ENCODE data around the gene TAOK3. TPM values are rescaled to one million over a fixed set of nuclear protein-coding genes. Genes with fewer than 3 reads are reported as not detected.

The TAOK3 gene
- total RNA-seq, 2 donors from 2014 or later = 39.5 to 50.5 TPM

DNA sequence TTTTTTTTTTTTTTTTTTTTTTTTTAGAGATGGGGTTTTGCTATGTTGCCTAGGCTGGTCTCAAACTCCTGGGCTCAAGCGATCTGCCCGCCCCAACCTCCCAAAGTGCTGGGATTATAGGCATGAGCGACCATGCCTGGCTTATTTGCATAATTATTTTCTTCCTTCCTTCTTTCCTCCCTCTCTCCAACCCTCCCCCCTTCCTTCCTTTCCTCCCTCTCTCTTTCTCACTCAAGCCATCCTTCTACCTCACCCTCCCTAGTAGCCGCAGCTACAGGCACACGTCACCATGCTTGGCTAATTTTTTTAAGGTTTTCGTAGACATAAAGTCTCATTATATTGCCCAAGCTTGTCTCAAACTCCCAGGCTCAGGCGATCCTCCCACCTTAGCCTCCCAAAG lies 152.9 kb downstream of the TAOK3 start:
- TF ChIP-seq, protein P1, sequence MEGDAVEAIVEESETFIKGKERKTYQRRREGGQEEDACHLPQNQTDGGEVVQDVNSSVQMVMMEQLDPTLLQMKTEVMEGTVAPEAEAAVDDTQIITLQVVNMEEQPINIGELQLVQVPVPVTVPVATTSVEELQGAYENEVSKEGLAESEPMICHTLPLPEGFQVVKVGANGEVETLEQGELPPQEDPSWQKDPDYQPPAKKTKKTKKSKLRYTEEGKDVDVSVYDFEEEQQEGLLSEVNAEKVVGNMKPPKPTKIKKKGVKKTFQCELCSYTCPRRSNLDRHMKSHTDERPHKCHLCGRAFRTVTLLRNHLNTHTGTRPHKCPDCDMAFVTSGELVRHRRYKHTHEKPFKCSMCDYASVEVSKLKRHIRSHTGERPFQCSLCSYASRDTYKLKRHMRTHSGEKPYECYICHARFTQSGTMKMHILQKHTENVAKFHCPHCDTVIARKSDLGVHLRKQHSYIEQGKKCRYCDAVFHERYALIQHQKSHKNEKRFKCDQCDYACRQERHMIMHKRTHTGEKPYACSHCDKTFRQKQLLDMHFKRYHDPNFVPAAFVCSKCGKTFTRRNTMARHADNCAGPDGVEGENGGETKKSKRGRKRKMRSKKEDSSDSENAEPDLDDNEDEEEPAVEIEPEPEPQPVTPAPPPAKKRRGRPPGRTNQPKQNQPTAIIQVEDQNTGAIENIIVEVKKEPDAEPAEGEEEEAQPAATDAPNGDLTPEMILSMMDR (IDR thresholded peaks at IDR 0.05) = no peak
- no peaks in the 10 kb centered on the region for H3K9me3 ChIP-seq
- H3K27me3 ChIP-seq = no peaks in the 10 kb centered on the region
- DNase-seq = no peak
- no peak overlapping the region for H3K4me3 ChIP-seq
- intact Hi-C loops (cut with DNase I) = no loop called here
- H3K9ac ChIP-seq (ENCODE audit: low read depth in 2 of 2, low read length in 2 of 2) = no peak overlapping the region
- H3K4me1 ChIP-seq = no peaks in the 10 kb centered on the region
- no peak overlapping the region for H3K27ac ChIP-seq
- H3K36me3 ChIP-seq = no peaks in the 10 kb centered on the region

DNA sequence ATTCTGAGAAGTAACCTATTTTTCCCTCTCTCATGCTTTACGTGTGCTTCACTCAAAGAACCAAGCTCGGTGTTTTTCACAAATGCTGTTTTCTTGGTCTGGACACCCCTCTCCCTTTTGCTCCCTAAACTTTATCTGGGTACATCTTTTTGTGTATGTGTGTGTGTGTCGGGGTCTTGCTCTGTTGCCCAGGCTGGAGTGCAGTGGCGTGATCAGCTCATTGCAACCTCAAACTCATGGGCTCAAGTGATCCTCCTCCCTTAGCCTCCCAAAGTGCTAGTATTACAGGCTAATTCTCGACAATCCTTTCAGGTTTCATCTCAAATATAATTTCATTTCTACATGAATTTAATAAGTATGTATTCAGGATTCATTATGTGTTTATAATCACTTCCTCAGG lies 153.6 kb downstream of the TAOK3 start:
- no peaks in the 10 kb centered on the region for H3K9me3 ChIP-seq
- TF ChIP-seq, protein P1 (IDR thresholded peaks at IDR 0.05) = no peak
- H3K36me3 ChIP-seq = no peaks in the 10 kb centered on the region
- no peaks in the 10 kb centered on the region for H3K4me1 ChIP-seq
- H3K27ac ChIP-seq = no peak overlapping the region
- H3K27me3 ChIP-seq = no peaks in the 10 kb centered on the region
- no peak overlapping the region for H3K4me3 ChIP-seq
- intact Hi-C loops (cut with DNase I) = no loop called here
- DNase-seq = no peak
- no peak overlapping the region for H3K9ac ChIP-seq (ENCODE audit: low read depth in 2 of 2, low read length in 2 of 2)

DNA sequence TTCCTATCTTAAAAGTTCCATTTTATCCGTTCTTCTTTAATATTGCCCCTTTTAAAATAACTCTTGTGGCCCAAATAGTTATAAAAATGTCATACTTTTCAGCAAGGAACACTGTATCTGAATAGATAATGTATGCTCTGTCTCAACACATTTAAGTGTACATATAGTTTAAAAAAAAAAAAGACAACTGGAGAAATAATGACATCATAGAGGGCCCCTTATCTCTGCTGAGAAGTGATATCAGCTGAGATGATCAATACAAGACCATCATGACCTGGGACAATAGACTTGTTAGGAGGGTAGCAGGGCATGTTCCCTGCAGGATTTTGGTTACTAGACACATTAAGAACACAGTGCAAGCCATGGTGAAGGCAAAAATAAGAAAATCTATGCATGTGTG lies 159.3 kb downstream of the TAOK3 start:
- DNase-seq = no peak
- H3K4me3 ChIP-seq = no peak overlapping the region
- no peaks in the 10 kb centered on the region for H3K27me3 ChIP-seq
- TF ChIP-seq, protein P1 (IDR thresholded peaks at IDR 0.05) = no peak
- no peak overlapping the region for H3K27ac ChIP-seq
- H3K9me3 ChIP-seq = no peaks in the 10 kb centered on the region
- H3K9ac ChIP-seq (ENCODE audit: low read depth in 2 of 2, low read length in 2 of 2) = no peak overlapping the region
- intact Hi-C loops (cut with DNase I) = no loop called here
- H3K4me1 ChIP-seq = no peaks in the 10 kb centered on the region
- H3K36me3 ChIP-seq = peaks cover 3% of the 10 kb centered on the region

DNA sequence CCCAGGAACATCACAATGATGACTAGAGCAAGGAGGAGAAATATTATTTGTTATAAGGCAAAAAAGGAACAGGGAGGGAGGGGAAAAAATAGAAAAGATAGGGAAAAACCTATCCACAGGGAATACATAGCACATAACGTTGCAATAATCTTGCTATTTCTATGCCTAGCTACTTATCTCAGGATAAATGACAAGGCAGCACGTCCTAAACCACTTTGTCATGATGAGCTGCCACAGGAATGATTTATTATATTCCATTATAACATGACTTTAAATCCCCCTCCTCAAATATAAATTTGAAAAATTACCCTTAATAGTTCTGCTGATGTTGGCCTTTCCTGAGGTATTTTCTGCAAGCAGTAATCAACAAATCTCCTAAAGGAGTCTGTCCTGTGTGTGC lies 160.1 kb downstream of the TAOK3 start:
- no peak for DNase-seq
- no peaks in the 10 kb centered on the region for H3K27me3 ChIP-seq
- peaks cover 3% of the 10 kb centered on the region for H3K36me3 ChIP-seq
- H3K27ac ChIP-seq = no peak overlapping the region
- H3K9ac ChIP-seq (ENCODE audit: low read depth in 2 of 2, low read length in 2 of 2) = no peak overlapping the region
- H3K4me3 ChIP-seq = no peak overlapping the region
- intact Hi-C loops (cut with DNase I) = no loop called here
- H3K4me1 ChIP-seq = no peaks in the 10 kb centered on the region
- H3K9me3 ChIP-seq = no peaks in the 10 kb centered on the region
- TF ChIP-seq, protein P1 (IDR thresholded peaks at IDR 0.05) = no peak

DNA sequence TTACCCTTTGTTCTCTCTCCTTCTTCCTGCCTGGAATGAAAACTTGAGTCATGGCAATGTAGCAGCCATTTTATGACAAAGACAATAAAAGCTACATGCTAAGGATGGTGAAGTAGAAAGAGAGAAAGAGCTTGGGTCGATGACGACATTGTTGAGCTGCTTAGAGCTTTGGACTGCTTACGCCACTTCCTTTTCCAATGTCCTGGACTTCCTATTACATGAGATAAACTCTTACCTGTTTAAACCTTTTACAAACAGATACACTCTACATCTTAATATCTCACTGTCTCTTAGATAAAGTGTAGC lies 166.6 kb downstream of the TAOK3 start:
- H3K27me3 ChIP-seq = no peaks in the 10 kb centered on the region
- H3K9me3 ChIP-seq = no peaks in the 10 kb centered on the region
- H3K27ac ChIP-seq = peak overlapping the region; percentile 17
- intact Hi-C loops (cut with DNase I) = no loop called here
- H3K36me3 ChIP-seq = no peaks in the 10 kb centered on the region
- no peak overlapping the region for H3K9ac ChIP-seq (ENCODE audit: low read depth in 2 of 2, low read length in 2 of 2)
- no peak overlapping the region for H3K4me3 ChIP-seq
- H3K4me1 ChIP-seq = no peaks in the 10 kb centered on the region
- TF ChIP-seq, protein P1 (IDR thresholded peaks at IDR 0.05) = no peak
- DNase-seq = no peak

DNA sequence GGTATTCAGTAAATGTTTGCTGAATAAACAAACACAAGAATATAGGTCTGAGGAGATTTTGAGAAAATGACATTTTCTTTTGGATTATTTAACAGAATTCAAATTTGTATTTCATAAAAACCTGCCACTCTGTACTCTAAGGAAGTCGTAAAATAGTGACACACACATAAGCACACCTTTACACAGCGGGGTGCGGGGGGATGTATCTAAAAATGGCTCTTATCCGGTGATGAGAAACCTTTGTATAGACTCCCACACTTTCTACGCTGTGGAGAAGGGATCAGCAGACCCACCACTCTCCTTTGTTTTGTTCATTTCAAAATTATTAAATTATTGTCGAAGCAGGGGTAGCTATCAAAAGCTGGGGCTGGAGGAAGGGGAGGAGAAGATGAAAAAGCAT lies 178.7 kb downstream of the TAOK3 start:
- TF ChIP-seq, protein P1 (IDR thresholded peaks at IDR 0.05) = no peak
- no peak for DNase-seq
- Histone ChIP-seq H3K36me3 (no peaks in the 10 kb centered on the region), H3K27ac (no peak overlapping the region), H3K27me3 (no peaks in the 10 kb centered on the region), H3K9ac (ENCODE audit: low read depth in 2 of 2, low read length in 2 of 2) (no peak overlapping the region), H3K4me1 (no peaks in the 10 kb centered on the region), H3K4me3 (no peak overlapping the region), H3K9me3 (no peaks in the 10 kb centered on the region)
- intact Hi-C loops (cut with DNase I) = no loop called here

Data from colonic mucosa (tissue), 4 donors.